ENCODE results near the gene USP44.

GRCh38 chr12:95594136-95594535, 42.9 kb upstream of the USP44 start:
- TF ChIP-seq POLR2AphosphoS5 (IDR thresholded peaks at IDR 0.05) (no peak), POLR2A (IDR thresholded peaks at IDR 0.05) (no peak)
- TF ChIP-seq, protein P1, sequence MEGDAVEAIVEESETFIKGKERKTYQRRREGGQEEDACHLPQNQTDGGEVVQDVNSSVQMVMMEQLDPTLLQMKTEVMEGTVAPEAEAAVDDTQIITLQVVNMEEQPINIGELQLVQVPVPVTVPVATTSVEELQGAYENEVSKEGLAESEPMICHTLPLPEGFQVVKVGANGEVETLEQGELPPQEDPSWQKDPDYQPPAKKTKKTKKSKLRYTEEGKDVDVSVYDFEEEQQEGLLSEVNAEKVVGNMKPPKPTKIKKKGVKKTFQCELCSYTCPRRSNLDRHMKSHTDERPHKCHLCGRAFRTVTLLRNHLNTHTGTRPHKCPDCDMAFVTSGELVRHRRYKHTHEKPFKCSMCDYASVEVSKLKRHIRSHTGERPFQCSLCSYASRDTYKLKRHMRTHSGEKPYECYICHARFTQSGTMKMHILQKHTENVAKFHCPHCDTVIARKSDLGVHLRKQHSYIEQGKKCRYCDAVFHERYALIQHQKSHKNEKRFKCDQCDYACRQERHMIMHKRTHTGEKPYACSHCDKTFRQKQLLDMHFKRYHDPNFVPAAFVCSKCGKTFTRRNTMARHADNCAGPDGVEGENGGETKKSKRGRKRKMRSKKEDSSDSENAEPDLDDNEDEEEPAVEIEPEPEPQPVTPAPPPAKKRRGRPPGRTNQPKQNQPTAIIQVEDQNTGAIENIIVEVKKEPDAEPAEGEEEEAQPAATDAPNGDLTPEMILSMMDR (IDR thresholded peaks at IDR 0.05): no peak

Measured in breast epithelium (tissue), 3 donors.